Muscle of leg (tissue), 11 donors: ENCODE results near the gene MUCL1. TPM values are rescaled to one million over a fixed set of nuclear protein-coding genes. Genes with fewer than 3 reads are reported as not detected.

Source experiments
- DNase-seq: peaks from one replicate; pipeline ENCODE4 v3.0.0; 2013
- H3K27ac ChIP-seq: one replicate; pipeline ENCODE4 v1.5.1; 2013; ENCODE audit warnings: mild to moderate bottlenecking, low read length, control low read depth
- H3K27me3 ChIP-seq: one replicate; pipeline ENCODE4 v1.6.1; 2013; ENCODE audit warnings: low read length; ENCODE audit not compliant: control insufficient read depth, insufficient read depth
- H3K36me3 ChIP-seq: one replicate; pipeline ENCODE4 v1.6.1; 2013; ENCODE audit warnings: low read length; ENCODE audit not compliant: control insufficient read depth, insufficient read depth
- H3K4me1 ChIP-seq: one replicate; pipeline ENCODE4 v1.6.1; 2013; ENCODE audit warnings: low read length; ENCODE audit not compliant: control insufficient read depth, insufficient read depth
- H3K4me3 ChIP-seq: one replicate; pipeline ENCODE4 v1.5.1; 2013; ENCODE audit warnings: low read length, control low read depth
- H3K9me3 ChIP-seq: replicated peaks from 2 replicates; pipeline ENCODE4 v1.6.1; 2013; ENCODE audit warnings: low read depth, low read length; ENCODE audit not compliant: control insufficient read depth
- WGBS: methylation state at CpG from one replicate; pipeline ENCODE4 v1.1.5; 2013; ENCODE audit warnings: missing lambda C conversion rate; ENCODE audit not compliant: insufficient coverage; 5-methylcytosine and 5-hydroxymethylcytosine counted together
- polyA plus RNA-seq, 8 donors: library from polyadenylated mRNA; unstranded; fragments of 120-200 nt; gene quantifications; one replicate each; pipeline versions ENCODE4 v1.2.1 to v1.2.3, GENCODE V29; 2013; ENCODE audit warnings: inconsistent platforms in 1 of 8, low replicate concordance in 1 of 8; ENCODE audit not compliant: insufficient read length in 8 of 8, insufficient read depth in 1 of 8
- total RNA-seq: library from RNA; stranded (reverse); fragments of 120-200 nt; gene quantifications from one replicate; pipeline ENCODE4 v1.2.4, GENCODE V29; 2013

Gene MUCL1
- total and polyA plus RNA-seq, 9 donors: not detected

DNA sequence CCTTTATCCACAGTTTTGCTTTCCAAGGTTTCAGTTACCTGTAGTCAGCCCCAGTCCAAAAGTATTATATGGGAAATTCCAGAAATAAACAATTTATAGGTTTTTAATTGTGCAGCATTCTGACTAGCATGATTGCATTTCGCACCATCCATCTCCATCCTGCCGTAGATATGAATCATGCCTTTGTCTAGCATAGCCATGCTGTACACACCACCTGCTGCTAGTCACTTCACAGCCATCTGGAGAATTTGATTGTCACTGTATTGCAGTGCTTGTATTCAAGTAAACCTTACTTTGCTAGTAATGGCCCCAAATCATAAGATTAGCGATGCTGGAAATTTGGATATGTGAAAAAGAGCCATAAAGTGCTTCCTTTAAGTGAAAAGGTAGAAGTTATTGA, 36.0 kb downstream of the MUCL1 start:
- no peak overlapping the region for H3K27ac ChIP-seq
- H3K4me1 ChIP-seq: no peaks in the 10 kb centered on the region
- peak; percentile 1 for DNase-seq
- H3K36me3 ChIP-seq: no peaks in the 10 kb centered on the region
- no CpG with 5 or more reads among the region's 3 CpGs for WGBS
- no peaks in the 10 kb centered on the region for H3K27me3 ChIP-seq
- no peaks in the 10 kb centered on the region for H3K9me3 ChIP-seq
- no peak overlapping the region for H3K4me3 ChIP-seq

- 73% methylated on average over 2 of the region's 3 CpGs for WGBS
- Histone ChIP-seq H3K9me3 (no peaks in the 10 kb centered on the region), H3K4me1 (no peaks in the 10 kb centered on the region), H3K27ac (no peak overlapping the region), H3K4me3 (no peak overlapping the region), H3K27me3 (no peaks in the 10 kb centered on the region), H3K36me3 (no peaks in the 10 kb centered on the region)
- no peak for DNase-seq
Observed at GRCh38 chr12:54891717-54892478, 37.6 kb downstream of the MUCL1 start.

Other genes with a start within 250 kb of the MUCL1 start
- gene LACRT, start 219.6 kb upstream of the MUCL1 start, total RNA-seq: not detected
- not detected for gene LACRT, start 219.6 kb upstream of the MUCL1 start, polyA plus RNA-seq
- not detected for gene DCD, start 206.2 kb upstream of the MUCL1 start, total RNA-seq
- gene DCD, start 206.2 kb upstream of the MUCL1 start, polyA plus RNA-seq: not detected
- 0.44 TPM for gene TESPA1, start 130.2 kb downstream of the MUCL1 start, total RNA-seq
- 1 to 10 TPM in 6 of 8 donors, under 1 TPM in 2; 0.53 to 2.8 (median 1.8) TPM for gene TESPA1, start 130.2 kb downstream of the MUCL1 start, polyA plus RNA-seq
- under 0.01 TPM for gene NEUROD4, start 165.5 kb downstream of the MUCL1 start, total RNA-seq
- not detected for gene NEUROD4, start 165.5 kb downstream of the MUCL1 start, polyA plus RNA-seq